ENCODE data around the gene TJP1. TPM values are rescaled to one million over a fixed set of nuclear protein-coding genes. Genes with fewer than 3 reads are reported as not detected.
"Not testable (repeated sequence)": the region's sequence is repeated elsewhere in the genome, so short reads cannot be mapped to it uniquely, and the experiment has no call there.

The TJP1 gene
- polyA plus RNA-seq, 3 donors, result 153 to 182 (median 174) TPM

- DNase-seq, result no peak
These were observed 20.0 kb upstream of the TJP1 start for GRCh38 chr15:29842290-29842689.

GRCh38 chr15:29840926-29841325 lies 18.7 kb upstream of the TJP1 start:
- no peak for DNase-seq

- no peak for DNase-seq
These were observed 17.8 kb upstream of the TJP1 start for GRCh38 chr15:29840054-29840453.

GRCh38 chr15:29838352-29839010 lies 16.2 kb upstream of the TJP1 start:
- no peak for DNase-seq

GRCh38 chr15:29835301-29835700 lies 13.0 kb upstream of the TJP1 start:
- DNase-seq, result no peak

- DNase-seq, result no peak
These were observed 10.4 kb upstream of the TJP1 start for GRCh38 chr15:29832709-29833108.

- no peak for DNase-seq
These were observed 4.9 kb upstream of the TJP1 start for GRCh38 chr15:29826908-29827820.

GRCh38 chr15:29825227-29825626 lies 3.0 kb upstream of the TJP1 start:
- no peak for DNase-seq

- DNase-seq, result peak; percentile 56
These were observed 604 bp upstream of the TJP1 start for GRCh38 chr15:29822684-29823459.

- DNase-seq, result peak; percentile 76
These were observed 710 bp downstream of the TJP1 start for GRCh38 chr15:29821416-29822099.

- DNase-seq, result no peak
These were observed 1.7 kb downstream of the TJP1 start for GRCh38 chr15:29820394-29821154.

GRCh38 chr15:29819979-29820378 lies 2.3 kb downstream of the TJP1 start:
- DNase-seq, result no peak

- no peak for DNase-seq
These were observed 4.1 kb downstream of the TJP1 start for GRCh38 chr15:29818141-29818540.

GRCh38 chr15:29817455-29817854 lies 4.8 kb downstream of the TJP1 start:
- DNase-seq, result not testable (repeated sequence)

- DNase-seq, result no peak
These were observed 7.1 kb downstream of the TJP1 start for GRCh38 chr15:29815000-29815710.

GRCh38 chr15:29813009-29813408 lies 9.3 kb downstream of the TJP1 start:
- DNase-seq, result no peak

- DNase-seq, result no peak
These were observed 9.9 kb downstream of the TJP1 start for GRCh38 chr15:29812384-29812694.

GRCh38 chr15:29811691-29812383 lies 10.4 kb downstream of the TJP1 start:
- no peak for DNase-seq

- no peak for DNase-seq
These were observed 16.6 kb downstream of the TJP1 start for GRCh38 chr15:29805708-29806104.
